MM.1S (cell line): ENCODE measurements around the gene EEPD1.

Experiments used
- DNase-seq: peaks from one replicate; pipeline ENCODE4 v3.0.0-alpha.2; 2015
- H2AFZ ChIP-seq: fragments of 300-600 bp; sonication (generic); 2 replicates; pipeline ENCODE4 v1.6.0; 2016; ENCODE audit warnings: antibody characterized with exemption, low read length
- H3F3A ChIP-seq: fragments of 300-600 bp; sonication (generic); 2 replicates; pipeline ENCODE4 v1.6.1; 2016; ENCODE audit warnings: mild to moderate bottlenecking, antibody characterized with exemption, low read length, moderate library complexity, mixed read lengths; ENCODE audit not compliant: insufficient read depth
- H3K27ac ChIP-seq: fragments of 300-600 bp; sonication (generic); 2 replicates; pipeline ENCODE4 v1.5.1; 2016; ENCODE audit warnings: mild to moderate bottlenecking, low read length
- H3K27me3 ChIP-seq: fragments of 300-600 bp; sonication (generic); replicated peaks from 2 replicates; pipeline ENCODE4 v1.6.0; 2016; ENCODE audit warnings: low read length; ENCODE audit not compliant: insufficient read depth
- H3K36me3 ChIP-seq: fragments of 300-600 bp; sonication (generic); replicated peaks from 2 replicates; pipeline ENCODE4 v1.6.1; 2016; ENCODE audit warnings: mild to moderate bottlenecking, low read length, mixed read lengths; ENCODE audit not compliant: insufficient read depth
- H3K4me1 ChIP-seq: fragments of 300-600 bp; sonication (generic); 2 replicates; pipeline ENCODE4 v1.6.1; 2016; ENCODE audit warnings: low read length, mixed read lengths
- H3K4me2 ChIP-seq: fragments of 300-600 bp; sonication (generic); 2 replicates; pipeline ENCODE4 v1.6.0; 2016; ENCODE audit warnings: low read depth, low read length
- H3K4me3 ChIP-seq: fragments of 300-600 bp; sonication (generic); 2 replicates; pipeline ENCODE4 v1.5.1; 2016; ENCODE audit warnings: low read length, mixed read lengths
- H3K79me2 ChIP-seq: fragments of 300-600 bp; sonication (generic); 2 replicates; pipeline ENCODE4 v1.6.1; 2016; ENCODE audit warnings: mixed run types, low read length, mixed read lengths
- H3K9ac ChIP-seq: fragments of 300-600 bp; sonication (generic); 2 replicates; pipeline ENCODE4 v1.6.1; 2016; ENCODE audit warnings: low read length, mixed read lengths
- H3K9me2 ChIP-seq: fragments of 300-600 bp; sonication (generic); replicated peaks from 2 replicates; pipeline ENCODE4 v1.6.1; 2016; ENCODE audit warnings: mild to moderate bottlenecking, low read length, mixed read lengths; ENCODE audit not compliant: insufficient read depth
- H3K9me3 ChIP-seq: fragments of 300-600 bp; sonication (generic); replicated peaks from 2 replicates; pipeline ENCODE4 v1.6.1; 2016; ENCODE audit warnings: mild to moderate bottlenecking, low read length, mixed read lengths; ENCODE audit not compliant: insufficient read depth
- H4K20me1 ChIP-seq: fragments of 300-600 bp; sonication (generic); 2 replicates; pipeline ENCODE4 v1.6.1; 2016; ENCODE audit warnings: mild to moderate bottlenecking, low read length, moderate library complexity, mixed read lengths; ENCODE audit not compliant: insufficient read depth
- EZH2 ChIP-seq: fragments of 300-600 bp; sonication (generic); optimal IDR thresholded peaks from 2 replicates; pipeline ENCODE3; 2017; ENCODE audit warnings: low read depth, mild to moderate bottlenecking, antibody characterized with exemption, low read length, mixed read lengths
- EZH2phosphoT487 ChIP-seq: fragments of 300-600 bp; sonication (generic); IDR thresholded peaks from 2 replicates; pipeline ENCODE4 v1.6.1; 2018; ENCODE audit warnings: antibody characterized with exemption, low read length
- TF ChIP-seq, protein P1 (sequence below): fragments of 300-600 bp; sonication (generic); IDR thresholded peaks from 2 replicates; pipeline ENCODE4 v1.5.1; 2016; ENCODE audit warnings: antibody characterized with exemption, low read length, mixed read lengths

EEPD1 gene

DNA sequence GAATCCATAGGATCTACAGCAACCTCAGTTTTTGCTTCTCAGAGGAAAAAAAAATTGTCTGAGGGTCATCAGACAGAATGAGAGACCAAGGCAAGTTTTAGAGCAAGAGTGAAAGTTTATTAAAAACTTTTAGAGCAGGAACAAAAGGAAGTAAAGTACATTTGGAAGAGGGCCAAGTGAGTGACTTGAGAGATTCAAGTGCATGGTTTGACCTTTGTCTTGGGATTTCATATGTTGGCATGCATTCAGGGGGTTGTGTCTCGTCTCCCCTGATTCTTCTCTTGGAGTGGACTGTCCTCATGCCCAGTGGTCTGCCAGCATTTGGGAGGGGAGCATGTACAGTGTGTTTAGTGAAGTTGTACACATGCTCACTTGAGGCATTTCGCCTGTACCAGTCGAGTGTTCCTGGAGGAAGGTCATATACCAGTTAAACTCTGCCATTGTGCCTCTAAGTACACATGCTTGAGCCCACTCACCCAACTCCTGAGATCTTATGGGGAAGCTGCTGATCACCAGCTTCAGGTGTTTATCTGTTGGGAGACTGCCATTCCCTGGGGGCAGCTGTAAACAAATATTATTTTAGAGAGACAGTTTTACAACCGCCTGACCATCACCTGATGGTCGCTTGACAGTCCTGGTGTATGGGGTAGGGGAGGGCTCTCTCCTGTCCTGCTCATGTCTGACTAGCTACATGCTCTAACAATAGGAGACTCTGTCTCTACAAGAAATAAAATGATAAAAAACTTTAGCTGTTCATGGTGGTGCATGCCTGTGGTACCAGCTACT is 109.4 kb downstream of the EEPD1 start:
- Histone ChIP-seq H3K79me2 (no peaks in the 10 kb centered on the region), H3K9me3 (no peaks in the 10 kb centered on the region), H3K9ac (no peak overlapping the region), H3K4me1 (no peaks in the 10 kb centered on the region), H3K4me3 (no peak overlapping the region), H3K27me3 (no peaks in the 10 kb centered on the region), H4K20me1 (no peaks in the 10 kb centered on the region), H2AFZ (no peak overlapping the region), H3K4me2 (no peak overlapping the region), H3K36me3 (no peaks in the 10 kb centered on the region), H3K27ac (no peak overlapping the region), H3F3A (no peaks in the 10 kb centered on the region), H3K9me2 (no peaks in the 10 kb centered on the region)
- no peak for DNase-seq
- TF ChIP-seq, protein P1, sequence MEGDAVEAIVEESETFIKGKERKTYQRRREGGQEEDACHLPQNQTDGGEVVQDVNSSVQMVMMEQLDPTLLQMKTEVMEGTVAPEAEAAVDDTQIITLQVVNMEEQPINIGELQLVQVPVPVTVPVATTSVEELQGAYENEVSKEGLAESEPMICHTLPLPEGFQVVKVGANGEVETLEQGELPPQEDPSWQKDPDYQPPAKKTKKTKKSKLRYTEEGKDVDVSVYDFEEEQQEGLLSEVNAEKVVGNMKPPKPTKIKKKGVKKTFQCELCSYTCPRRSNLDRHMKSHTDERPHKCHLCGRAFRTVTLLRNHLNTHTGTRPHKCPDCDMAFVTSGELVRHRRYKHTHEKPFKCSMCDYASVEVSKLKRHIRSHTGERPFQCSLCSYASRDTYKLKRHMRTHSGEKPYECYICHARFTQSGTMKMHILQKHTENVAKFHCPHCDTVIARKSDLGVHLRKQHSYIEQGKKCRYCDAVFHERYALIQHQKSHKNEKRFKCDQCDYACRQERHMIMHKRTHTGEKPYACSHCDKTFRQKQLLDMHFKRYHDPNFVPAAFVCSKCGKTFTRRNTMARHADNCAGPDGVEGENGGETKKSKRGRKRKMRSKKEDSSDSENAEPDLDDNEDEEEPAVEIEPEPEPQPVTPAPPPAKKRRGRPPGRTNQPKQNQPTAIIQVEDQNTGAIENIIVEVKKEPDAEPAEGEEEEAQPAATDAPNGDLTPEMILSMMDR = no peak
- TF ChIP-seq EZH2phosphoT487 (no peak), EZH2 (no peak)

DNA sequence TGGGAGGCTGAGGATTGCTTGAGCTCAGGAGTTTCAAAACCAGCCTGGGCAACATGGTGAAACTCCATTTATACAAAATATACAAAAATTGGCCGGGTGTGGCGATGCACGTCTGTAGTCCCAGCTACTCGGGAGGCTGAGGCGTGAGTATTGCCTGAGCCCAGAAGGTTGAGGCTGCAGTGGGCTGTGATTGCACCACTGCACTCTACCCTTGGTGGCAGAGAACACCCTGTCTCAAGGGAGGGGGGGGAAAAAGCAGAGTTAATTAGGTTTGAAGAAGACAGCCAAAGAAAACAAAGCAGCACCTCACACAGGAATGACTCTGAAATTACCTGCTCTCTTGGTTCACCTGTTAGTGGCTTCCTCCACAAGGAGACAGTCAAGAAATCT is 110.0 kb downstream of the EEPD1 start:
- Histone ChIP-seq H3K9me3 (no peaks in the 10 kb centered on the region), H2AFZ (no peak overlapping the region), H3K9ac (no peak overlapping the region), H3K4me2 (no peak overlapping the region), H3K9me2 (no peaks in the 10 kb centered on the region), H3K79me2 (no peaks in the 10 kb centered on the region), H3K27ac (no peak overlapping the region), H4K20me1 (no peaks in the 10 kb centered on the region), H3F3A (no peaks in the 10 kb centered on the region), H3K36me3 (no peaks in the 10 kb centered on the region), H3K27me3 (no peaks in the 10 kb centered on the region), H3K4me1 (no peaks in the 10 kb centered on the region), H3K4me3 (no peak overlapping the region)
- TF ChIP-seq EZH2phosphoT487 (no peak), EZH2 (no peak)
- TF ChIP-seq, protein P1 = no peak
- no peak for DNase-seq

- Histone ChIP-seq H3K27me3 (no peaks in the 10 kb centered on the region), H3F3A (no peaks in the 10 kb centered on the region), H3K79me2 (no peaks in the 10 kb centered on the region), H3K4me1 (no peaks in the 10 kb centered on the region), H3K27ac (no peak overlapping the region), H4K20me1 (no peaks in the 10 kb centered on the region), H3K9me2 (no peaks in the 10 kb centered on the region), H2AFZ (no peak overlapping the region), H3K4me2 (no peak overlapping the region), H3K4me3 (no peak overlapping the region), H3K36me3 (no peaks in the 10 kb centered on the region), H3K9me3 (no peaks in the 10 kb centered on the region), H3K9ac (no peak overlapping the region)
- DNase-seq = no peak
- TF ChIP-seq EZH2 = no peak
- no peak for TF ChIP-seq EZH2phosphoT487
- TF ChIP-seq, protein P1 = no peak
These were observed 111.2 kb downstream of the EEPD1 start for GRCh38 chr7:36264123-36264801.
